HG03432 (cell line): Measurements from ENCODE around the gene ZNF561.
"Not testable (repeated sequence)": the region's sequence is repeated elsewhere in the genome, so short reads cannot be mapped to it uniquely, and the experiment has no call there.

Experiments used
- ATAC-seq: cut with Tn5 transposase; IDR thresholded peaks from one replicate; pipeline ENCODE4 v1.9.1; 2021; ENCODE audit warnings: mild to moderate bottlenecking, moderate library complexity; ENCODE audit not compliant: unreplicated experiment

ZNF561 gene

DNA sequence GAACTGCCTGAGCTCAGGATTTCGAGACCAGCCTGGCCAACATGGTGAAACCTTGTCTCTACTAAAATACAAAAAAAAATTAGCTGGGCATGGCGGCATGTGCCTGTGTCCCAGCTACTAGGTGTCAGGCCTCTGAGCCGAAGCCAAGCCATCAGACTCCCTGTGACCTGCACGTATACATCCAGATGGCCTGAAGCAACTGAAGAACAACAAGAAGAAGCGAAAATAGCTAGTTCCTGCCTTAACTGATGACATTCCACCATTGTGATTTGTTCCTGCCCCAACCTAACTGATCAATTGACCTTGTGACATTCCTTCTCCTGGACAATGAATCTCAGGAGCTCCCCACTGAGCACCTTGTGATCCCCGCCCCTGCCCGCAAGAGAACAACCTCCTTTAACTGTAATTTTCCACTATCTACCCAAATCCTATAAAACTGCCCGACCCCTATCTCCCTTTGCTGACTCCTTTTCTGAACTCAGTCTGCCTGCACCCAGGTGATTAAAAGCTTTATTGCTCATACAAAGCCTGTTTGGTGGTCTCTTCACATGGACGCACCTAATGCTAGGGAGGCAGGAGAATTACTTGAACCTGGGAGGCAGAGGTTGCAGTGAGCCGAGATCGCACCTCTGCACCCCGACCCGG lies 38.8 kb downstream of the ZNF561 start:
- not testable (repeated sequence) for ATAC-seq

DNA sequence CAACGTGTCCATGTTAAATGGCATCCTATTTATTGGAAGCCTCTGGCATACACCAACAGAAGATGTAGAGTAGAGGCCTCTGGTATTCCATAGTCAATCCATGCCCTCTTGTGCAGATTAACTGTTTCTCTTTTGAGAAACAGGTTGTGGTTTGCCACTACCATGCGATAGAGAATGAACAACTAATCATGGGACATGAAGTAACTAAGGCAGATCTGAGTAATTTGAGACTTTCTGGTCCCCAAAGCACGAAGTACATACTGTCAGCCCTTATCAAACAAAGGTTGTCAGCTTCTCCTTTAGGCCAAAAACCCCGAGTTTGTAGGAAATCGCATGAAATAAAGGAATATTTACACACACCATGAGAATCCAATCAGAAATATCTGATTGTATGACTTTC lies 40.3 kb downstream of the ZNF561 start:
- ATAC-seq: no peak

DNA sequence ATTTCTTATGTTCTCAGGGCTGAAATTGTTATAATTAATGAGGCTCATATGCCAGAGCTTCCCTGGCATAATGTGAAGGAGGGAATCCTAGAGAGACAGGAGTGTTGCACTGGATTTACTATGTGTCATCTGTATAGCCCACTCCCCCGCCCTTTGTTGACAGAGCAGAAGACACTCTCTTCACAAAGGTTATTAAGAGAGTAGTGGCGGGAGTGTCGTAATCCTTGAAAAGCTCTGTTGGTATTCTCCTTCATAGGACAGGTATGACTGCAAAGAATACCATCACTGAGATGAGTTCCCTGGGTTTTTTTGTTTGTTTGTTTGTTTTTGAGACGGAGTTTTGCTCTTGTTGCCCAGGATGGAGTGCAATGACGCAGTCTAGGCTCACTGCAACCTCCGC lies 50.8 kb downstream of the ZNF561 start:
- ATAC-seq: no peak

DNA sequence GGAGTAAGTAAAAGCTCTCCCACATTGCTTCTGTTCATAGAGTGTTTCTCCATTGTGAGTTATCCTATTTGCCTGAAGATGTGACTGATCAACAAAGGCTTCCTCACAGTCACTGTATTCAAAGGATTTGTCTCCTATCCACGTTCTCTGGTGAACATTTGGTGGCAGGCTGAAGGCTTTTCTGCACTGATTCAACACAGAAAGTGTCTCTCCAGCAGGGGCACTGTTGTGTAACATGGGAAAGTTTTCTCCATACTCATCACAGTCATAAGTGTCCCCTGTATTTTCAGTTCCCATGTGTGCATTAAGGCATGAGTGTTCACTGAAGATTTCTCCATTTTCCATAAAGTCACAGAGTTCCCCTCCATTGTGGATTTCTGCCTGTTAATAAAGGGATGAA lies 54.3 kb downstream of the ZNF561 start:
- ATAC-seq: no peak

DNA sequence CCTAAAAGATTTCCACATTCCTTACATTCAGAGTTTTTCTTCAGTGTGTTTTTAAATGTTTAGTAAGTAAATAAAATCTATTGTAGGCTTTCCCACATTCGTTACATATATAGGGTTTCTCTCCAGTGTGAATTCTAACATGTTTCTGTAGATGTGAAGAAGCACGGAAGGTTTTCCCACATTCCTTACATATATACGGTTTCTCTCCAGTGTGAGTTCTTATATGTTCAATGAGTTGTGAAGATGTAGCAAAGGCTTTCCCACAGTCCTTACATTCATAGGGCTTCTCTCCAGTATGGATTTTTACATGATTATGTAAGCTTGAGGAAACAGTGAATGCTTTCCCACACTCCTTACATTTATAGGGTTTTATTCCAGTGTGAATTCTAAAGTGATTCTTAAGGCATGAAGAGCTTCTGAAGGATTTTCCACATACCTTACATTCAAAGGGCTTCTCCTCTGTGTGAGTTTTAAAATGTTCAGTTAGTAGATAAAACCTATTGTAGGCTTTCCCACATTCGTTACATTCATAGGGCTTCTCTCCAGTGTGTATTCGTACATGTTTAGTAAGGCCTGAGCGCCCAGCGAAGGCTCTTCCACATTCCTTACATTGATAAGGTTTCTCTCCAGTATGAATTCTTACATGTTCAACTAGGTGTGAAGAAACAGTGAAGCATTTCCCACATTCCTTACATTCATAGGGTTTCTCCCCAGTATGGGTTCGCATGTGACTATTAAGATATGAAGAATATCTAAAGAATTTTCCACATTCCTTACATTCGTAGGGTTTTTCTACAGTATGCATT lies 54.9 kb downstream of the ZNF561 start:
- ATAC-seq: no peak
